Activated T-helper 2 cell treated with anti-CD3 and anti-CD28 coated beads, Interferon-gamma antibody, Interleukin-2, Interleukin-4, amounts not matched to agents 10 μg/mL and 5 μg/mL and 100 μg/mL, durations not matched to agents 14 hours and 24 hours and 36 hours (primary cell): ENCODE results near the gene PNMA6E. TPM values are rescaled to one million over a fixed set of nuclear protein-coding genes. Genes with fewer than 3 reads are reported as not detected.

Source experiments
- DNase-seq: peaks from one replicate; pipeline ENCODE4 v3.0.0; 2021; ENCODE audit warnings: low spot score
- H3K27ac Mint-ChIP-seq: one replicate; pipeline ENCODE4 v1.8.0; 2021; ENCODE audit warnings: mixed read lengths
- H3K27me3 Mint-ChIP-seq: one replicate; pipeline ENCODE4 v1.8.0; 2021; ENCODE audit warnings: low read depth, mixed read lengths
- H3K36me3 Mint-ChIP-seq: one replicate; pipeline ENCODE4 v1.8.0; 2021; ENCODE audit warnings: low read depth, mixed read lengths
- H3K4me1 Mint-ChIP-seq: one replicate; pipeline ENCODE4 v1.8.0; 2021; ENCODE audit warnings: low read depth, mixed read lengths
- H3K4me3 Mint-ChIP-seq: one replicate; pipeline ENCODE4 v1.8.0; 2021; ENCODE audit warnings: low read depth, mild to moderate bottlenecking, moderate library complexity, mixed read lengths
- H3K9me3 Mint-ChIP-seq: one replicate; pipeline ENCODE4 v1.8.0; 2021; ENCODE audit warnings: mixed read lengths
- intact Hi-C: fragments of 100-400 bp; cut with micrococcal nuclease; formaldehyde crosslinking; loops from one replicate; pipeline ENCODE4 v1.15.1; 2023
- total RNA-seq: library from RNA; stranded (reverse); gene quantifications from 2 replicates; pipeline ENCODE4 v1.2.3, GENCODE V29; 2022

PNMA6E gene
- total RNA-seq = not detected in 2 replicates

GRCh38 chrX:153401133-153401764 lies at the start of gene PNMA6E:
Gene PNMA6E, minus strand, starts transcription at chrX:153401350. Its CDS starts 2,501 bp downstream, at chrX:153398849.
- intact Hi-C loops = no loop called here
- no peak within 1 kb of the TSS for H3K27ac Mint-ChIP-seq
- no peak within 1 kb of the TSS for H3K4me3 Mint-ChIP-seq
- no peaks in the 10 kb centered on the region for H3K9me3 Mint-ChIP-seq
- no peak for DNase-seq
- no peaks in the 10 kb centered on the region for H3K4me1 Mint-ChIP-seq
- H3K27me3 Mint-ChIP-seq = peaks cover 6% of the 10 kb centered on the region
- H3K36me3 Mint-ChIP-seq = no peaks in the 10 kb centered on the region

- no peaks in the 10 kb centered on the region for H3K9me3 Mint-ChIP-seq
- intact Hi-C loops = no loop called here
Measured at GRCh38 chrX:153450949-153451277, 49.8 kb upstream of the PNMA6E start.

GRCh38 chrX:153450114-153450948 lies 49.2 kb upstream of the PNMA6E start:
- Mint-ChIP-seq H3K27me3 (no peaks in the 10 kb centered on the region), H3K27ac (no peak overlapping the region), H3K4me1 (no peaks in the 10 kb centered on the region), H3K36me3 (peaks cover 7% of the 10 kb centered on the region), H3K9me3 (no peaks in the 10 kb centered on the region), H3K4me3 (no peak overlapping the region)
- intact Hi-C loops = no loop called here
- no peak for DNase-seq

More at GRCh38 chrX:153450949-153451277, 49.8 kb upstream of the PNMA6E start:
- Mint-ChIP-seq H3K27me3 (no peaks in the 10 kb centered on the region), H3K36me3 (peaks cover 7% of the 10 kb centered on the region), H3K4me1 (no peaks in the 10 kb centered on the region), H3K4me3 (no peak overlapping the region), H3K27ac (no peak overlapping the region)
- DNase-seq = no peak

- Mint-ChIP-seq H3K27ac (no peak overlapping the region), H3K4me3 (no peak overlapping the region), H3K4me1 (no peaks in the 10 kb centered on the region), H3K9me3 (no peaks in the 10 kb centered on the region), H3K27me3 (no peaks in the 10 kb centered on the region), H3K36me3 (peaks cover 7% of the 10 kb centered on the region)
- no peak for DNase-seq
- intact Hi-C loops = no loop called here
Measured at GRCh38 chrX:153449368-153450113, 48.4 kb upstream of the PNMA6E start.

- H3K4me3 Mint-ChIP-seq = no peak overlapping the region
- H3K36me3 Mint-ChIP-seq = peaks cover 7% of the 10 kb centered on the region
- DNase-seq = no peak
- H3K4me1 Mint-ChIP-seq = no peaks in the 10 kb centered on the region
- no peak overlapping the region for H3K27ac Mint-ChIP-seq
- no peaks in the 10 kb centered on the region for H3K27me3 Mint-ChIP-seq
- intact Hi-C loops = no loop called here
- no peaks in the 10 kb centered on the region for H3K9me3 Mint-ChIP-seq
Measured at GRCh38 chrX:153448556-153449367, 47.6 kb upstream of the PNMA6E start.

- DNase-seq = no peak
- H3K4me3 Mint-ChIP-seq = no peak overlapping the region
- peaks cover 7% of the 10 kb centered on the region for H3K36me3 Mint-ChIP-seq
- H3K4me1 Mint-ChIP-seq = no peaks in the 10 kb centered on the region
- no peak overlapping the region for H3K27ac Mint-ChIP-seq
- H3K27me3 Mint-ChIP-seq = no peaks in the 10 kb centered on the region
- no peaks in the 10 kb centered on the region for H3K9me3 Mint-ChIP-seq
- intact Hi-C loops = no loop called here
Measured at GRCh38 chrX:153447581-153447960, 46.4 kb upstream of the PNMA6E start.

- Mint-ChIP-seq H3K27me3 (no peaks in the 10 kb centered on the region), H3K36me3 (peaks cover 7% of the 10 kb centered on the region), H3K9me3 (no peaks in the 10 kb centered on the region), H3K4me1 (no peaks in the 10 kb centered on the region), H3K4me3 (no peak overlapping the region), H3K27ac (no peak overlapping the region)
- DNase-seq = no peak
- intact Hi-C loops = no loop called here
Measured at GRCh38 chrX:153446950-153447580, 45.9 kb upstream of the PNMA6E start.

- intact Hi-C loops = no loop called here
- H3K27ac Mint-ChIP-seq = no peak overlapping the region
- H3K9me3 Mint-ChIP-seq = no peaks in the 10 kb centered on the region
- H3K4me3 Mint-ChIP-seq = no peak overlapping the region
- peaks cover 7% of the 10 kb centered on the region for H3K36me3 Mint-ChIP-seq
- no peak for DNase-seq
- no peaks in the 10 kb centered on the region for H3K4me1 Mint-ChIP-seq
- H3K27me3 Mint-ChIP-seq = no peaks in the 10 kb centered on the region
Measured at GRCh38 chrX:153446636-153446936, 45.4 kb upstream of the PNMA6E start.

GRCh38 chrX:153445856-153446635 lies 44.9 kb upstream of the PNMA6E start, which contains the start of gene TREX2:
Gene TREX2, minus strand, starts transcription at chrX:153446056. Its CDS starts 626 bp downstream, at chrX:153445430.
- no peaks in the 10 kb centered on the region for H3K4me1 Mint-ChIP-seq
- H3K27ac Mint-ChIP-seq = no peak within 1 kb of the TSS
- peaks cover 2% of the 10 kb centered on the region for H3K36me3 Mint-ChIP-seq
- intact Hi-C loops = no loop called here
- H3K9me3 Mint-ChIP-seq = no peaks in the 10 kb centered on the region
- H3K4me3 Mint-ChIP-seq = no peak within 1 kb of the TSS
- H3K27me3 Mint-ChIP-seq = no peaks in the 10 kb centered on the region
- no peak for DNase-seq

GRCh38 chrX:153445106-153445855 lies 44.1 kb upstream of the PNMA6E start:
- Mint-ChIP-seq H3K36me3 (no peaks in the 10 kb centered on the region), H3K4me1 (no peaks in the 10 kb centered on the region)

GRCh38 chrX:153444333-153445011 lies 43.3 kb upstream of the PNMA6E start:
- Mint-ChIP-seq H3K4me1 (no peaks in the 10 kb centered on the region), H3K4me3 (no peak overlapping the region), H3K36me3 (no peaks in the 10 kb centered on the region), H3K27me3 (no peaks in the 10 kb centered on the region), H3K27ac (no peak overlapping the region), H3K9me3 (no peaks in the 10 kb centered on the region)
- intact Hi-C loops = no loop called here
- no peak for DNase-seq

More at GRCh38 chrX:153445106-153445855, 44.1 kb upstream of the PNMA6E start:
- no peak for DNase-seq
- no peaks in the 10 kb centered on the region for H3K9me3 Mint-ChIP-seq
- no peak overlapping the region for H3K4me3 Mint-ChIP-seq
- intact Hi-C loops = no loop called here
- H3K27me3 Mint-ChIP-seq = no peaks in the 10 kb centered on the region
- H3K27ac Mint-ChIP-seq = no peak overlapping the region
